Thyroid gland (tissue), 4 donors: ENCODE data around the gene DDX60. TPM values are rescaled to one million over a fixed set of nuclear protein-coding genes. Genes with fewer than 3 reads are reported as not detected.
"Not testable (repeated sequence)": the region's sequence is repeated elsewhere in the genome, so short reads cannot be mapped to it uniquely, and the experiment has no call there.

Experiments
- DNase-seq, 2 donors: peaks; one replicate each; pipeline ENCODE4 v3.0.0-alpha.2; 2019
- H3K27ac ChIP-seq, 3 donors: fragments of 200-600 bp; sonication (generic); 1 replicate in 2 of 3; 2 replicates in 1 of 3; pipeline ENCODE4 v1.5.1; 2016 to 2019; ENCODE audit warnings: mild to moderate bottlenecking in 1 of 3, moderate library complexity in 1 of 3
- H3K27me3 ChIP-seq: fragments of 200-600 bp; sonication (generic); one replicate; pipeline ENCODE4 v1.5.1; 2019
- H3K36me3 ChIP-seq, 2 donors: fragments of 200-600 bp; sonication (generic); one replicate each; pipeline ENCODE4 v1.5.1; 2016 to 2019
- H3K4me1 ChIP-seq, 2 donors: fragments of 200-600 bp; sonication (generic); one replicate each; pipeline ENCODE4 v1.5.1; 2017 to 2019
- H3K4me3 ChIP-seq, 3 donors: fragments of 200-600 bp; sonication (generic); replicated peaks in 1 of 3; 1 replicate in 2 of 3; 2 replicates in 1 of 3; pipeline ENCODE4 v1.5.1; 2016; ENCODE audit warnings: mild to moderate bottlenecking in 1 of 3
- H3K9me3 ChIP-seq: fragments of 200-600 bp; sonication (generic); one replicate; pipeline ENCODE4 v1.5.1; 2017
- POLR2A ChIP-seq, 2 donors: fragments of 450-650 bp; IDR thresholded peaks; one replicate each; pipeline ENCODE4 v1.6.1; 2017; ENCODE audit warnings: antibody characterized with exemption in 2 of 2, mild to moderate bottlenecking in 2 of 2, moderate library complexity in 1 of 2
- WGBS, 2 donors: methylation state at CpG; one replicate each; pipeline ENCODE4 v1.1.5; 2017; 5-methylcytosine and 5-hydroxymethylcytosine counted together
- intact Hi-C: fragments of 100-400 bp; cut with DNase I; formaldehyde crosslinking; loops from one replicate; pipeline ENCODE4 v1.15.1; 2023
- total RNA-seq, 4 donors: library from RNA; depleted of rRNA; stranded (reverse); fragments of >200 nt; gene quantifications; one replicate each; pipeline ENCODE4 v1.2.3, GENCODE V29; 2016
- TF ChIP-seq, protein P1 (sequence below), 6 experiments: fragments of 200-600 bp in 3 of 6; fragments of 450-650 bp in 3 of 6; sonication (generic) in 3 of 6; IDR thresholded peaks; one replicate each; pipeline ENCODE4 v1.5.1; 2016 to 2019; ENCODE audit warnings: antibody characterized with exemption in 6 of 6, mild to moderate bottlenecking in 2 of 6, inconsistent platforms in 1 of 6, moderate library complexity in 1 of 6

DDX60 gene
- total RNA-seq, 4 donors from 2014 or later, result 11.7 to 27.1 (median 17.0) TPM

- DNase-seq, result no peak
- intact Hi-C loops, result no loop called here
- 81 to 85% methylated on average over 3 of the region's 3 CpGs for WGBS, 2 donors
- H3K9me3 ChIP-seq, result no peaks in the 10 kb centered on the region
- H3K27me3 ChIP-seq, result no peaks in the 10 kb centered on the region
- no peak overlapping the region for H3K27ac ChIP-seq
- H3K36me3 ChIP-seq, result peaks cover 0 to 3% of the 10 kb centered on the region in 2 donors
- peaks cover 0 to 4% of the 10 kb centered on the region in 2 donors for H3K4me1 ChIP-seq
- no peak overlapping the region for H3K4me3 ChIP-seq
- TF ChIP-seq, protein P1, sequence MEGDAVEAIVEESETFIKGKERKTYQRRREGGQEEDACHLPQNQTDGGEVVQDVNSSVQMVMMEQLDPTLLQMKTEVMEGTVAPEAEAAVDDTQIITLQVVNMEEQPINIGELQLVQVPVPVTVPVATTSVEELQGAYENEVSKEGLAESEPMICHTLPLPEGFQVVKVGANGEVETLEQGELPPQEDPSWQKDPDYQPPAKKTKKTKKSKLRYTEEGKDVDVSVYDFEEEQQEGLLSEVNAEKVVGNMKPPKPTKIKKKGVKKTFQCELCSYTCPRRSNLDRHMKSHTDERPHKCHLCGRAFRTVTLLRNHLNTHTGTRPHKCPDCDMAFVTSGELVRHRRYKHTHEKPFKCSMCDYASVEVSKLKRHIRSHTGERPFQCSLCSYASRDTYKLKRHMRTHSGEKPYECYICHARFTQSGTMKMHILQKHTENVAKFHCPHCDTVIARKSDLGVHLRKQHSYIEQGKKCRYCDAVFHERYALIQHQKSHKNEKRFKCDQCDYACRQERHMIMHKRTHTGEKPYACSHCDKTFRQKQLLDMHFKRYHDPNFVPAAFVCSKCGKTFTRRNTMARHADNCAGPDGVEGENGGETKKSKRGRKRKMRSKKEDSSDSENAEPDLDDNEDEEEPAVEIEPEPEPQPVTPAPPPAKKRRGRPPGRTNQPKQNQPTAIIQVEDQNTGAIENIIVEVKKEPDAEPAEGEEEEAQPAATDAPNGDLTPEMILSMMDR (IDR thresholded peaks at IDR 0.05), result no peak
- TF ChIP-seq POLR2A (IDR thresholded peaks at IDR 0.05), result no peak
Measured at GRCh38 chr4:168304744-168305459, 13.7 kb downstream of the DDX60 start.

GRCh38 chr4:168303430-168303829 is 15.1 kb downstream of the DDX60 start:
- DNase-seq, intact Hi-C loops, H3K9me3 ChIP-seq, H3K4me3 ChIP-seq, H3K4me1 ChIP-seq, H3K27me3 ChIP-seq, H3K27ac ChIP-seq, H3K36me3 ChIP-seq: not testable (repeated sequence)
- 97 to 100% methylated on average over 5 of the region's 5 CpGs for WGBS, 2 donors

- Histone ChIP-seq H3K27me3 (no peaks in the 10 kb centered on the region), H3K9me3 (no peaks in the 10 kb centered on the region), H3K27ac (no peak overlapping the region), H3K4me1 (peaks cover 0 to 7% of the 10 kb centered on the region in 2 donors), H3K4me3 (no peak overlapping the region), H3K36me3 (no peaks in the 10 kb centered on the region)
- intact Hi-C loops, result no loop called here
- no peak for TF ChIP-seq POLR2A (IDR thresholded peaks at IDR 0.05)
- TF ChIP-seq, protein P1 (IDR thresholded peaks at IDR 0.05), result no peak
- no peak for DNase-seq
- WGBS, 2 donors, result 90 to 96% methylated on average over 3 of the region's 3 CpGs
Measured at GRCh38 chr4:168293386-168293975, 25.1 kb downstream of the DDX60 start.

GRCh38 chr4:168291242-168291641 is 27.3 kb downstream of the DDX60 start:
- Histone ChIP-seq H3K36me3 (no peaks in the 10 kb centered on the region), H3K9me3 (no peaks in the 10 kb centered on the region), H3K4me3 (no peak overlapping the region), H3K27ac (no peak overlapping the region), H3K4me1 (peaks cover 5 to 13% of the 10 kb centered on the region in 2 donors), H3K27me3 (no peaks in the 10 kb centered on the region)
- no peak for TF ChIP-seq POLR2A (IDR thresholded peaks at IDR 0.05)
- TF ChIP-seq, protein P1 (IDR thresholded peaks at IDR 0.05), result no peak
- WGBS, 2 donors, result 99% methylated on average over 1 of the region's 1 CpG
- DNase-seq, result no peak
- intact Hi-C loops, result no loop called here

DNA sequence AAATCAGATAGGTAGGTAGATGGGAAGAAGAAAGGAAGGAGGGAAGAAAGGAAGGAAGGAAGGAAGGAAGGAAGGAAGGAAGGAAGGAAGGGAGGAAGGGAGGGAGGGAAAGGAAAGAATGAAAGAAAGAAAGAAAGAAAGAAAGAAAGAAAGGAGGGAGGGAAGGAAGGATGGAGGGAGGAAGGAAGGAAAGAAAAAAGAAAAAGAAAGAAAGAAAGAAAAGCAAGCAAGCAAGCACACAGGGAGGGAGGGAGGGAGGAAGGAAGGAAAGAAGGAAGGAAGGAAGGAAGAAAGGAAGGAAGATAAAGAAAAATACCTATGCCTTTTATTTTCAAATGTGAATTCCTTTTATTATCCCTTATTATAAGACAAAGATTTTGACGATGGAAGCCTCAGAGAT is 32.7 kb downstream of the DDX60 start:
- H3K27ac ChIP-seq, DNase-seq, H3K36me3 ChIP-seq, intact Hi-C loops, H3K27me3 ChIP-seq, H3K4me3 ChIP-seq, H3K9me3 ChIP-seq: not testable (repeated sequence)
- peaks cover 5 to 13% of the 10 kb centered on the region in 2 donors for H3K4me1 ChIP-seq
- 96% methylated on average over 1 of the region's 1 CpG for WGBS, 2 donors

- H3K9me3 ChIP-seq, result no peaks in the 10 kb centered on the region
- H3K27me3 ChIP-seq, result no peaks in the 10 kb centered on the region
- intact Hi-C loops, result no loop called here
- TF ChIP-seq, protein P1 (IDR thresholded peaks at IDR 0.05), result no peak
- no peak for TF ChIP-seq POLR2A (IDR thresholded peaks at IDR 0.05)
- no peak overlapping the region for H3K27ac ChIP-seq
- no peak overlapping the region for H3K4me3 ChIP-seq
- H3K36me3 ChIP-seq, result peaks cover 0 to 7% of the 10 kb centered on the region in 2 donors
- DNase-seq, result no peak
- no peaks in the 10 kb centered on the region for H3K4me1 ChIP-seq
- 89% methylated on average over 2 of the region's 2 CpGs for WGBS, 2 donors
Measured at GRCh38 chr4:168279556-168279955, 39.0 kb downstream of the DDX60 start.
